Activated T-helper 1 cell treated with anti-CD3 and anti-CD28 coated beads, Interleukin-12 subunit alpha, Interleukin-12 subunit beta, Interleukin-2, Interleukin-4 antibody, amounts not matched to agents 30 ng/mL and 10 ng/mL and 1 ng/mL, durations not matched to agents 14 hours and 24 hours and 36 hours (primary cell): ENCODE measurements around the gene NEDD9. TPM values are rescaled to one million over a fixed set of nuclear protein-coding genes. Genes with fewer than 3 reads are reported as not detected.

ENCODE experiments used
- DNase-seq: peaks from one replicate; pipeline ENCODE4 v3.0.0; 2021; ENCODE audit warnings: low spot score
- H3K27ac Mint-ChIP-seq: one replicate; pipeline ENCODE4 v1.8.0; 2021; ENCODE audit warnings: mild to moderate bottlenecking, mixed read lengths
- H3K27me3 Mint-ChIP-seq: one replicate; pipeline ENCODE4 v1.8.0; 2022; ENCODE audit warnings: mild to moderate bottlenecking, moderate library complexity, mixed read lengths; ENCODE audit not compliant: insufficient read depth
- H3K36me3 Mint-ChIP-seq: one replicate; pipeline ENCODE4 v1.8.0; 2021; ENCODE audit warnings: low read depth, mixed read lengths
- H3K4me1 Mint-ChIP-seq: one replicate; pipeline ENCODE4 v1.8.0; 2021; ENCODE audit warnings: low read depth, mixed read lengths
- H3K4me3 Mint-ChIP-seq: one replicate; pipeline ENCODE4 v1.8.0; 2021; ENCODE audit warnings: mild to moderate bottlenecking, moderate library complexity, mixed read lengths
- H3K9me3 Mint-ChIP-seq: one replicate; pipeline ENCODE4 v1.8.0; 2021; ENCODE audit warnings: mixed read lengths
- intact Hi-C: fragments of 100-400 bp; cut with micrococcal nuclease; formaldehyde crosslinking; loops from one replicate; pipeline ENCODE4 v1.15.1; 2024
- total RNA-seq: library from RNA; stranded (reverse); gene quantifications from 2 replicates; pipeline ENCODE4 v1.2.3, GENCODE V29; 2022

The NEDD9 gene
- total RNA-seq, 1 donor from 2014 or later = 53.2 TPM

GRCh38 chr6:11139051-11139960, 93.2 kb downstream of the NEDD9 start:
- Mint-ChIP-seq H3K36me3 (peaks cover 11% of the 10 kb centered on the region), H3K27me3 (peaks cover 1% of the 10 kb centered on the region), H3K4me3 (no peak overlapping the region), H3K27ac (peak overlapping the region; percentile 1), H3K4me1 (peaks cover 18% of the 10 kb centered on the region), H3K9me3 (no peaks in the 10 kb centered on the region)
- no peak for DNase-seq
- intact Hi-C loops = loop anchor here (1.0 kb wide), 1 partner anchor 46 kb away; the partner anchor contains the start of gene SMIM13

GRCh38 chr6:11136809-11137208, 95.7 kb downstream of the NEDD9 start:
- no peak overlapping the region for H3K27ac Mint-ChIP-seq
- DNase-seq = no peak
- peaks cover 10% of the 10 kb centered on the region for H3K4me1 Mint-ChIP-seq
- H3K9me3 Mint-ChIP-seq = no peaks in the 10 kb centered on the region
- no peaks in the 10 kb centered on the region for H3K27me3 Mint-ChIP-seq
- peaks cover 11% of the 10 kb centered on the region for H3K36me3 Mint-ChIP-seq
- H3K4me3 Mint-ChIP-seq = no peak overlapping the region
- intact Hi-C loops = no loop called here

Other genes with a start within 250 kb of the NEDD9 start
- gene ELOVL2, start 188.4 kb downstream of the NEDD9 start, total RNA-seq = not detected in 2 replicates
- 14.6 and 18.4 TPM in 2 replicates for gene SMIM13, start 138.8 kb downstream of the NEDD9 start, total RNA-seq
- gene ERVFRD-1, start 120.9 kb downstream of the NEDD9 start, total RNA-seq = not detected in 2 replicates